Vagina (tissue), 2 donors: ENCODE data around the gene RECK.

Experiments used
- CTCF ChIP-seq, 3 experiments: fragments of 450-650 bp in 2 of 3; fragments of 200-600 bp in 1 of 3; sonication (generic) in 1 of 3; IDR thresholded peaks; one replicate each; pipeline ENCODE4 v1.5.1; 2017 to 2019; ENCODE audit warnings: antibody characterized with exemption in 3 of 3, mild to moderate bottlenecking in 2 of 3, moderate library complexity in 2 of 3
- POLR2A ChIP-seq, 2 donors: fragments of 450-650 bp; IDR thresholded peaks; one replicate each; pipeline ENCODE4 v1.6.1; 2017; ENCODE audit warnings: antibody characterized with exemption in 2 of 2, mild to moderate bottlenecking in 2 of 2, moderate library complexity in 2 of 2
- POLR2AphosphoS5 ChIP-seq, 2 donors: sonication (generic); formaldehyde crosslinking; IDR thresholded peaks; one replicate each; pipeline ENCODE4 v1.9.0; 2017; ENCODE audit warnings: antibody characterized with exemption in 2 of 2, mild to moderate bottlenecking in 2 of 2, low read depth in 1 of 2; ENCODE audit not compliant: insufficient read depth in 1 of 2

DNA sequence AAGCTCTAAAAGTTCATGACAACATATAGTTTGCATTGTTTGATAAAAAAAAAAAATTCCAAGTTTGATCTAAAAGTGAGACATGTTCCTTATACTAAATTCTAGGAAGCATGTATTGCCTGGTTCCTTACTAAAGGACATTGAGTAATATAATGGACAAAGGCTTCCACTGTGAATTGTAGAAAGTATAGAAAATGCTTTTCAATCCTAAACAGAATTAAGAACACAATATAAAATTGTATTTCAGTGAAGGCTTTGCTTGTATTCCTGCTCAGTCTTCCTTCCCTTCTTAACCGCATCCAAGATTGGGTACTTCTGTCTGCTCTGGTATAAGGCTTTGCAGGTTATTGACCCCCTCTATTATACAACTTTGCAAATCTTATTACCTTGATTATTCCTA lies 2.4 kb downstream of the RECK start:
- TF ChIP-seq CTCF (IDR thresholded peaks at IDR 0.05) = no peak
- no peak for TF ChIP-seq POLR2AphosphoS5 (IDR thresholded peaks at IDR 0.05; ENCODE audit: insufficient read depth in 1 of 2, low read depth in 1 of 2)
- TF ChIP-seq POLR2A (IDR thresholded peaks at IDR 0.05) = no peak
